Measurements from ENCODE around the gene HSD11B2.

DNA sequence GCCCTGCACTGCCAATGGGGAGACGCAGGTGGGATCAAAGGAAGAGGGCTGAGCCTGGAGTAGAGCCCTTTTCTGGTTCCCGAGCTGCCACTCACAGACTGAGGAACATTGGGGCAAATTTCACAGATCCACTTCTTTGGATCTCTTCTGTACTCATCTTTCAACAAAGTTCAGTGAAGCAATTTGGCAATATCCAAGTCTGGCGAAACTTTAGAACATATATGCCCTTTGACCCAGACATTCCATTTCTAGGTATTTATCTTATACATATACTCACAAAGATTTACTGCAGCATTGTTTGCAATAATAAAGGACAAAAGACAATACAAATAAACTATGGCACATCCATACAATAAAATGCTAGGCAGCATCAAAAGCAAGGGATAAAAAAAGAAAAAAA lies 19.6 kb upstream of the HSD11B2 start:
- TF ChIP-seq, protein P1, sequence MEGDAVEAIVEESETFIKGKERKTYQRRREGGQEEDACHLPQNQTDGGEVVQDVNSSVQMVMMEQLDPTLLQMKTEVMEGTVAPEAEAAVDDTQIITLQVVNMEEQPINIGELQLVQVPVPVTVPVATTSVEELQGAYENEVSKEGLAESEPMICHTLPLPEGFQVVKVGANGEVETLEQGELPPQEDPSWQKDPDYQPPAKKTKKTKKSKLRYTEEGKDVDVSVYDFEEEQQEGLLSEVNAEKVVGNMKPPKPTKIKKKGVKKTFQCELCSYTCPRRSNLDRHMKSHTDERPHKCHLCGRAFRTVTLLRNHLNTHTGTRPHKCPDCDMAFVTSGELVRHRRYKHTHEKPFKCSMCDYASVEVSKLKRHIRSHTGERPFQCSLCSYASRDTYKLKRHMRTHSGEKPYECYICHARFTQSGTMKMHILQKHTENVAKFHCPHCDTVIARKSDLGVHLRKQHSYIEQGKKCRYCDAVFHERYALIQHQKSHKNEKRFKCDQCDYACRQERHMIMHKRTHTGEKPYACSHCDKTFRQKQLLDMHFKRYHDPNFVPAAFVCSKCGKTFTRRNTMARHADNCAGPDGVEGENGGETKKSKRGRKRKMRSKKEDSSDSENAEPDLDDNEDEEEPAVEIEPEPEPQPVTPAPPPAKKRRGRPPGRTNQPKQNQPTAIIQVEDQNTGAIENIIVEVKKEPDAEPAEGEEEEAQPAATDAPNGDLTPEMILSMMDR (IDR thresholded peaks at IDR 0.05 in 2 of 3, conservative IDR thresholded peaks at IDR 0.05 in 1 of 3; ENCODE audit: borderline replicate concordance in 1 of 3, insufficient read depth in 1 of 3, low read depth in 2 of 3, low read length in 2 of 3) = no peak
- TF ChIP-seq FOSL1 (IDR thresholded peaks at IDR 0.05; ENCODE audit: low read depth) = no peak
- no peak for TF ChIP-seq ZBTB33 (IDR thresholded peaks at IDR 0.05; ENCODE audit: extremely low read depth, insufficient replicate concordance, low read length)
- no peak for TF ChIP-seq RAD21 (IDR thresholded peaks at IDR 0.05; ENCODE audit: low read depth)
- TF ChIP-seq REST (IDR thresholded peaks at IDR 0.05; ENCODE audit: low read depth) = no peak
- TF ChIP-seq POLR2AphosphoS5 (IDR thresholded peaks at IDR 0.05; ENCODE audit: low read depth, low read length) = no peak
- TF ChIP-seq CEBPB (IDR thresholded peaks at IDR 0.05; ENCODE audit: low read depth) = no peak
- TF ChIP-seq JUND (IDR thresholded peaks at IDR 0.05) = no peak
- TF ChIP-seq POLR2A (IDR thresholded peaks at IDR 0.05; ENCODE audit: borderline replicate concordance, extremely low read depth, insufficient read depth, insufficient read length) = no peak
- no peak for TF ChIP-seq ZNF274 (IDR thresholded peaks at IDR 0.05; ENCODE audit: low read depth, low read length)
- TF ChIP-seq YY1 (IDR thresholded peaks at IDR 0.05; ENCODE audit: extremely low read depth, insufficient replicate concordance, low read depth, low read length) = no peak
- no peak for TF ChIP-seq EZH2 (IDR thresholded peaks at IDR 0.05)
- TF ChIP-seq SP1 (IDR thresholded peaks at IDR 0.05; ENCODE audit: low read depth) = no peak
- TF ChIP-seq, protein P2, sequence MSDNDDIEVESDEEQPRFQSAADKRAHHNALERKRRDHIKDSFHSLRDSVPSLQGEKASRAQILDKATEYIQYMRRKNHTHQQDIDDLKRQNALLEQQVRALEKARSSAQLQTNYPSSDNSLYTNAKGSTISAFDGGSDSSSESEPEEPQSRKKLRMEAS (IDR thresholded peaks at IDR 0.05) = no peak

All from HCT116 (cell line).